ENCODE results near the gene UBR1. TPM values are rescaled to one million over a fixed set of nuclear protein-coding genes. Genes with fewer than 3 reads are reported as not detected.

The UBR1 gene
- total and polyA plus RNA-seq, 10 of the 15 experiments (the other 5 are each of a cell fraction or from before 2014, with no cell fraction given), result 4.5 to 27.5 (median 16.7) TPM

DNA sequence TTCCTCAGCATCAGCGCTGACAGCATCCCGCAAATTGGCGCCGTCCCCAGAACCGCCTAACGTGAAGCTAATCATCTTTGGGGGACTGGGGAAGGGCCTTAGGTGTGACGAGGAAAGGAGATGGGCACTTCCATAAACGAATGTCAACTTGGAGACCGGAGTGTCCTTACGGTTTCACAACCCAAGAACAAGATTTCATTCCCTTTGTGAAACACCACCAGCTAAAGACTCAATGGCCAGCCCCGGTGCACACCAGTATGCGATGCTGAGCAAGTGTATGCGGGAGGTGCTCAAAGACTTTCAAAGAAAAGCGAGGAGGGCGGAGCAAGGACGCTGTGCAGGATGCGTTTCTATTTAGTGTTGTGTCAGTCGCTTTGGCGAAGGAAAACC is 184.5 kb downstream of the UBR1 start:
- Histone ChIP-seq H3K27ac (ENCODE audit: control insufficient read depth, insufficient read depth) (no peak overlapping the region), H3K36me3 (ENCODE audit: control insufficient read depth in 2 of 2, insufficient read depth in 2 of 2, low read length in 1 of 2) (no peaks in the 10 kb centered on the region), H3K4me1 (ENCODE audit: control insufficient read depth, insufficient read depth, low read length) (peaks cover 7% of the 10 kb centered on the region), H3K9me3 (replicated peaks; ENCODE audit: control insufficient read depth, insufficient read depth, low read length) (no peaks in the 10 kb centered on the region; the same call in 2 of the 3 replicates), H4K20me1 (ENCODE audit: control insufficient read depth, insufficient read depth) (no peaks in the 10 kb centered on the region), H3K9ac (ENCODE audit: control insufficient read depth, insufficient read depth, low read length) (0 out of 2 replicates have a peak overlapping the region, but pooled peaks have one; percentile 16), H2AFZ (ENCODE audit: control insufficient read depth, low read depth, low read length) (peak overlapping the region; percentile 99), H3K79me2 (ENCODE audit: control insufficient read depth, insufficient read depth, low read length) (peaks cover 29% of the 10 kb centered on the region), H3K4me2 (ENCODE audit: control insufficient read depth, insufficient read depth) (peak overlapping the region; percentile 95), H3K4me3 (peak overlapping the region; percentile 75), H3K27me3 (replicated peaks in 1 of 2; ENCODE audit: control insufficient read depth in 2 of 2, insufficient read depth in 2 of 2, low read length in 1 of 2) (no peaks in the 10 kb centered on the region)
- SMC1A ChIA-PET (ENCODE audit: uncharacterized antibody, unreplicated experiment), result interaction anchor here (0.7 to 1.4 kb wide), 5 partner anchors 101 to 523 kb away, joined by 3 to 4 read pairs (median 3); no protein-coding TSS in a partner anchor
- POLR2A ChIA-PET, result interaction anchor here (0.6 kb wide), 1 partner anchor 416 kb away, joined by 4 read pairs; no protein-coding TSS in a partner anchor
- ATAC-seq, result peak; percentile 31
- in situ Hi-C loops (cut with MboI), result loop anchor here (10.0 kb wide), 1 partner anchor 217 kb away; no protein-coding TSS in a partner anchor
- DNase-seq (ENCODE audit: low read depth, low spot score), result no peak
- TF ChIP-seq RAD21 (IDR thresholded peaks at IDR 0.05; ENCODE audit: insufficient read depth, low read depth, low read length) (no peak), RUNX3 (IDR thresholded peaks at IDR 0.05; ENCODE audit: low read length) (peak; percentile 1; the same call in 1 of the 2 replicates), ZBED1 (IDR thresholded peaks at IDR 0.05; ENCODE audit: borderline replicate concordance) (peak; percentile 91; the same call in 1 of the 2 replicates)
- BruUV-seq (replicated peaks), result no TSS peak
- RAD21 ChIA-PET (ENCODE audit: unreplicated experiment), result interaction anchor here (1.4 kb wide), 1 partner anchor 217 kb away, joined by 8 read pairs; no protein-coding TSS in a partner anchor
- CTCF ChIA-PET, result interaction anchor here (0.6 to 1.8 kb wide), 5 partner anchors 50 to 366 kb away, joined by 3 to 6 read pairs (median 3); no protein-coding TSS in a partner anchor
- FAIRE-seq, result peak; percentile 52
- 10% methylated on average over 19 of the region's 19 CpGs for WGBS (ENCODE audit: insufficient coverage, insufficient replicate concordance, low lambda C conversion rate, missing lambda C conversion rate)
- intact Hi-C loops (cut with micrococcal nuclease; ENCODE audit: unreplicated experiment), result loop anchor here (10.0 kb wide), 1 partner anchor 187 kb away; the partner anchor contains the start of gene CDAN1

DNA sequence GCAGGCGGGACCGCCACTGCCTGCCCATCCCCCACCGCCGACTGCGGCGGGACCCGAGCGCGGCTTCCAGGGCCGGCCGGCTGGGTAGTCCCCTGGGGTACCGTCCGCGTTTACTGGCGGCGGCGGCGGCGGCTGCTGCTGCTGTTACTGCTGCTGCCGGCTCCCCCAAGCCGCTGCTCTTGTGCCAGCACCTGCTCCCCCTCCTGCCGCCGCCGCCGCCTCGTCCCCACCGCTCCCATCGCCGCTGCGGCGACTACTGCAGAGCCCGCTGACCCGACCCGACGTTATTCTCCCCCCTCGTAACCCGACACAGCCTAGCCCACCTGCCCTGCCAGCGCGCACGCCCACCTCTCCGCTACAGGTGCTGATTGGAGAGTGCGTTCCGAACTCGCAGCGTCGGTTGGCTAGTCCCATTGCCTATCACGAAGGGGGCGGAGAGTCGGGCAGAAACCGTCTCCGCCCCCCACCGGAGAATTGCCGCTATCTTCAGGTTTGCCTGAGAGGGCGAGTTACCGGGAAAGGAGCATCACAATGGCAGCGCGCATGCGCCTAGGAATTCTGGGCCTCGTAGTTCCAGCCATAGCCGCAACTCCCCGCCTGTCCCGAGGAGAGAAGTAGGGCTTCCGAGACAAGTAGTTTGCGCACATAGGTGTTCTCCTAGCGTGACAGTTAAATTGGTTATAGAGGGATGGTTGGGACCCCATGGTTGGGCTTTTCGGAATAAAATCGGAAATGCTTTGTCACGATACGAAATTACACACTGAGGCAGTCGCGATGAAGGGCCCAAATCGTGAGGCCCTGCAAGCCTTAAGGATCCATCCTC is 185.1 kb downstream of the UBR1 start, which contains the start of gene TTBK2:
Gene TTBK2, minus strand, starts transcription at position 260 of the 823 bp plus-strand sequence. CDS start 42,161 bp downstream, outside the sequence.
- CTCF ChIA-PET, result interaction anchor here (0.6 to 1.8 kb wide), 5 partner anchors 49 to 367 kb away, joined by 3 to 6 read pairs (median 3); no protein-coding TSS in a partner anchor
- TF ChIP-seq NBN (IDR thresholded peaks at IDR 0.05) (peak; percentile 46; the same call in 1 of the 2 replicates), HDAC2 (IDR thresholded peaks at IDR 0.05) (no peak), NFYB (IDR thresholded peaks at IDR 0.05; ENCODE audit: insufficient read depth, low read depth, low read length) (peak; percentile 99), ZZZ3 (IDR thresholded peaks at IDR 0.05; ENCODE audit: control insufficient read depth, insufficient read length, low read depth) (no peak), KAT2A (conservative IDR thresholded peaks at IDR 0.05; ENCODE audit: control insufficient read depth, low read depth, low read length) (no peak)
- TF ChIP-seq, protein P1, sequence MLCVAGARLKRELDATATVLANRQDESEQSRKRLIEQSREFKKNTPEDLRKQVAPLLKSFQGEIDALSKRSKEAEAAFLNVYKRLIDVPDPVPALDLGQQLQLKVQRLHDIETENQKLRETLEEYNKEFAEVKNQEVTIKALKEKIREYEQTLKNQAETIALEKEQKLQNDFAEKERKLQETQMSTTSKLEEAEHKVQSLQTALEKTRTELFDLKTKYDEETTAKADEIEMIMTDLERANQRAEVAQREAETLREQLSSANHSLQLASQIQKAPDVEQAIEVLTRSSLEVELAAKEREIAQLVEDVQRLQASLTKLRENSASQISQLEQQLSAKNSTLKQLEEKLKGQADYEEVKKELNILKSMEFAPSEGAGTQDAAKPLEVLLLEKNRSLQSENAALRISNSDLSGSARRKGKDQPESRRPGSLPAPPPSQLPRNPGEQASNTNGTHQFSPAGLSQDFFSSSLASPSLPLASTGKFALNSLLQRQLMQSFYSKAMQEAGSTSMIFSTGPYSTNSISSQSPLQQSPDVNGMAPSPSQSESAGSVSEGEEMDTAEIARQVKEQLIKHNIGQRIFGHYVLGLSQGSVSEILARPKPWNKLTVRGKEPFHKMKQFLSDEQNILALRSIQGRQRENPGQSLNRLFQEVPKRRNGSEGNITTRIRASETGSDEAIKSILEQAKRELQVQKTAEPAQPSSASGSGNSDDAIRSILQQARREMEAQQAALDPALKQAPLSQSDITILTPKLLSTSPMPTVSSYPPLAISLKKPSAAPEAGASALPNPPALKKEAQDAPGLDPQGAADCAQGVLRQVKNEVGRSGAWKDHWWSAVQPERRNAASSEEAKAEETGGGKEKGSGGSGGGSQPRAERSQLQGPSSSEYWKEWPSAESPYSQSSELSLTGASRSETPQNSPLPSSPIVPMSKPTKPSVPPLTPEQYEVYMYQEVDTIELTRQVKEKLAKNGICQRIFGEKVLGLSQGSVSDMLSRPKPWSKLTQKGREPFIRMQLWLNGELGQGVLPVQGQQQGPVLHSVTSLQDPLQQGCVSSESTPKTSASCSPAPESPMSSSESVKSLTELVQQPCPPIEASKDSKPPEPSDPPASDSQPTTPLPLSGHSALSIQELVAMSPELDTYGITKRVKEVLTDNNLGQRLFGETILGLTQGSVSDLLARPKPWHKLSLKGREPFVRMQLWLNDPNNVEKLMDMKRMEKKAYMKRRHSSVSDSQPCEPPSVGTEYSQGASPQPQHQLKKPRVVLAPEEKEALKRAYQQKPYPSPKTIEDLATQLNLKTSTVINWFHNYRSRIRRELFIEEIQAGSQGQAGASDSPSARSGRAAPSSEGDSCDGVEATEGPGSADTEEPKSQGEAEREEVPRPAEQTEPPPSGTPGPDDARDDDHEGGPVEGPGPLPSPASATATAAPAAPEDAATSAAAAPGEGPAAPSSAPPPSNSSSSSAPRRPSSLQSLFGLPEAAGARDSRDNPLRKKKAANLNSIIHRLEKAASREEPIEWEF (IDR thresholded peaks at IDR 0.05; ENCODE audit: insufficient replicate concordance, low read depth, low read length), result no peak

More for the DNA sequence above, 185.1 kb downstream of the UBR1 start, which contains the start of gene TTBK2:
- H3K79me2 ChIP-seq (ENCODE audit: control insufficient read depth, insufficient read depth, low read length), result peaks cover 29% of the 10 kb centered on the region
- under 1% methylated on average over 38 of the region's 72 CpGs for WGBS (ENCODE audit: insufficient coverage, insufficient replicate concordance, low lambda C conversion rate, missing lambda C conversion rate)
- ChIA-PET RAD21 (ENCODE audit: unreplicated experiment) (interaction anchor here (1.4 kb wide), 1 partner anchor 216 kb away, joined by 8 read pairs; no protein-coding TSS in a partner anchor), SMC1A (ENCODE audit: uncharacterized antibody, unreplicated experiment) (interaction anchor here (0.7 to 1.4 kb wide), 4 partner anchors 215 to 524 kb away, joined by 3 read pairs; no protein-coding TSS in a partner anchor), POLR2A (interaction anchor here (0.6 kb wide), 1 partner anchor 345 kb away, joined by 3 read pairs; no protein-coding TSS in a partner anchor)
- H3K27ac ChIP-seq (ENCODE audit: control insufficient read depth, insufficient read depth), result peak within 1 kb of the TSS; percentile 64
- H3K4me1 ChIP-seq (ENCODE audit: control insufficient read depth, insufficient read depth, low read length), result peaks cover 11% of the 10 kb centered on the region
- H3K4me2 ChIP-seq (ENCODE audit: control insufficient read depth, insufficient read depth), result peak within 1 kb of the TSS; percentile 95
- in situ Hi-C loops (cut with MboI) (loop anchor here (10.0 kb wide), 1 partner anchor 216 kb away; no protein-coding TSS in a partner anchor), intact Hi-C loops (cut with micrococcal nuclease; ENCODE audit: unreplicated experiment) (loop anchor here (10.0 kb wide), 1 partner anchor 186 kb away; the partner anchor contains the start of gene CDAN1)
- DNase-seq (ENCODE audit: low read depth, low spot score), result peak; percentile 95
- H2AFZ ChIP-seq (ENCODE audit: control insufficient read depth, low read depth, low read length), result peak within 1 kb of the TSS; percentile 99
- H3K36me3 ChIP-seq (ENCODE audit: control insufficient read depth in 2 of 2, insufficient read depth in 2 of 2, low read length in 1 of 2), result no peaks in the 10 kb centered on the region
- H3K4me3 ChIP-seq, result peak within 1 kb of the TSS; percentile 80
- H4K20me1 ChIP-seq (ENCODE audit: control insufficient read depth, insufficient read depth), result no peaks in the 10 kb centered on the region
- FAIRE-seq, result peak; percentile 96
- peak within 1 kb of the TSS; percentile 79 for H3K9ac ChIP-seq (ENCODE audit: control insufficient read depth, insufficient read depth, low read length)
- H3K27me3 ChIP-seq (replicated peaks in 1 of 2; ENCODE audit: control insufficient read depth in 2 of 2, insufficient read depth in 2 of 2, low read length in 1 of 2), result no peaks in the 10 kb centered on the region
- no TSS peak for BruUV-seq (replicated peaks)
- ATAC-seq, result peak; percentile 98
- H3K9me3 ChIP-seq (replicated peaks; ENCODE audit: control insufficient read depth, insufficient read depth, low read length), result no peaks in the 10 kb centered on the region; the same call in 2 of the 3 replicates

All from GM12878 (cell line).